ENCODE measurements around the gene PTF1A. TPM values are rescaled to one million over a fixed set of nuclear protein-coding genes. Genes with fewer than 3 reads are reported as not detected.
A peak's percentile ranks its signal among the peaks of the same experiment; 100 is the strongest.

PTF1A gene
- total and polyA plus RNA-seq, 2 experiments from 2014 or later, result not detected

GRCh38 chr10:23199768-23200511 lies 7.8 kb downstream of the PTF1A start:
- H3K4me3 ChIP-seq, result no peak overlapping the region
- H3K9ac ChIP-seq, result no peak overlapping the region
- no peaks in the 10 kb centered on the region for H3K4me1 ChIP-seq (ENCODE audit: insufficient read depth)
- H4K20me1 ChIP-seq (ENCODE audit: insufficient read depth), result no peaks in the 10 kb centered on the region
- 1% methylated on average over 30 of the region's 30 CpGs for WGBS, 2 experiments (ENCODE audit: low coverage in 1 of 2, low lambda C conversion rate in 2 of 2, missing lambda C conversion rate in 2 of 2)
- H3K27ac ChIP-seq, result no peak overlapping the region
- in situ Hi-C loops (cut with MboI), result no loop called here
- H2AFZ ChIP-seq, result no peak overlapping the region
- no peak for DNase-seq
- peaks cover 85% of the 10 kb centered on the region for H3K27me3 ChIP-seq (replicated peaks; ENCODE audit: insufficient read depth)
- H3K9me3 ChIP-seq (ENCODE audit: low read depth), result no peaks in the 10 kb centered on the region
- no peak for TF ChIP-seq EZH2phosphoT487 (IDR thresholded peaks at IDR 0.05; ENCODE audit: insufficient read depth, low read depth)
- peak; percentile 59 for TF ChIP-seq EZH2 (IDR thresholded peaks at IDR 0.05; ENCODE audit: insufficient read depth, poor library complexity, severe bottlenecking)
- no peaks in the 10 kb centered on the region for H3K36me3 ChIP-seq (ENCODE audit: low read depth)
- no peak overlapping the region for H3K4me2 ChIP-seq (ENCODE audit: unreplicated experiment)
- no peaks in the 10 kb centered on the region for H3K79me2 ChIP-seq (ENCODE audit: insufficient read depth)
- no peaks in the 10 kb centered on the region for H3K9me2 ChIP-seq (ENCODE audit: insufficient read depth)
- no peaks in the 10 kb centered on the region for H3F3A ChIP-seq (ENCODE audit: insufficient read depth)

- Histone ChIP-seq H4K20me1 (ENCODE audit: insufficient read depth) (no peaks in the 10 kb centered on the region), H3K4me3 (no peak overlapping the region), H3K4me2 (ENCODE audit: unreplicated experiment) (no peak overlapping the region), H2AFZ (no peak overlapping the region), H3K36me3 (ENCODE audit: low read depth) (no peaks in the 10 kb centered on the region), H3K9ac (no peak overlapping the region), H3K4me1 (ENCODE audit: insufficient read depth) (no peaks in the 10 kb centered on the region), H3K27me3 (replicated peaks; ENCODE audit: insufficient read depth) (peaks cover 79% of the 10 kb centered on the region), H3K27ac (no peak overlapping the region), H3K79me2 (ENCODE audit: insufficient read depth) (no peaks in the 10 kb centered on the region), H3K9me2 (ENCODE audit: insufficient read depth) (no peaks in the 10 kb centered on the region), H3F3A (ENCODE audit: insufficient read depth) (no peaks in the 10 kb centered on the region), H3K9me3 (ENCODE audit: low read depth) (no peaks in the 10 kb centered on the region)
- WGBS, 2 experiments (ENCODE audit: low coverage in 1 of 2, low lambda C conversion rate in 2 of 2, missing lambda C conversion rate in 2 of 2), result 11 to 16% methylated on average over 12 of the region's 12 CpGs
- TF ChIP-seq EZH2 (IDR thresholded peaks at IDR 0.05; ENCODE audit: insufficient read depth, poor library complexity, severe bottlenecking), result no peak
- TF ChIP-seq EZH2phosphoT487 (IDR thresholded peaks at IDR 0.05; ENCODE audit: insufficient read depth, low read depth), result no peak
- no peak for DNase-seq
- in situ Hi-C loops (cut with MboI), result no loop called here
Observed at GRCh38 chr10:23200586-23200985, 8.5 kb downstream of the PTF1A start.

- no peak overlapping the region for H2AFZ ChIP-seq
- in situ Hi-C loops (cut with MboI), result no loop called here
- H3K9ac ChIP-seq, result no peak overlapping the region
- peaks cover 77% of the 10 kb centered on the region for H3K27me3 ChIP-seq (replicated peaks; ENCODE audit: insufficient read depth)
- no peaks in the 10 kb centered on the region for H4K20me1 ChIP-seq (ENCODE audit: insufficient read depth)
- 1 to 4% methylated on average over 11 of the region's 11 CpGs for WGBS, 2 experiments (ENCODE audit: low coverage in 1 of 2, low lambda C conversion rate in 2 of 2, missing lambda C conversion rate in 2 of 2)
- no peak for TF ChIP-seq EZH2 (IDR thresholded peaks at IDR 0.05; ENCODE audit: insufficient read depth, poor library complexity, severe bottlenecking)
- TF ChIP-seq EZH2phosphoT487 (IDR thresholded peaks at IDR 0.05; ENCODE audit: insufficient read depth, low read depth), result no peak
- no peaks in the 10 kb centered on the region for H3K36me3 ChIP-seq (ENCODE audit: low read depth)
- H3K9me3 ChIP-seq (ENCODE audit: low read depth), result no peaks in the 10 kb centered on the region
- no peak overlapping the region for H3K4me3 ChIP-seq
- H3K4me1 ChIP-seq (ENCODE audit: insufficient read depth), result no peaks in the 10 kb centered on the region
- no peaks in the 10 kb centered on the region for H3F3A ChIP-seq (ENCODE audit: insufficient read depth)
- no peaks in the 10 kb centered on the region for H3K79me2 ChIP-seq (ENCODE audit: insufficient read depth)
- H3K27ac ChIP-seq, result no peak overlapping the region
- no peak overlapping the region for H3K4me2 ChIP-seq (ENCODE audit: unreplicated experiment)
- no peak for DNase-seq
- no peaks in the 10 kb centered on the region for H3K9me2 ChIP-seq (ENCODE audit: insufficient read depth)
Observed at GRCh38 chr10:23200997-23201652, 9.0 kb downstream of the PTF1A start.

GRCh38 chr10:23201837-23202236 lies 9.7 kb downstream of the PTF1A start:
- Histone ChIP-seq H3K36me3 (ENCODE audit: low read depth) (no peaks in the 10 kb centered on the region), H4K20me1 (ENCODE audit: insufficient read depth) (no peaks in the 10 kb centered on the region), H3K9ac (no peak overlapping the region), H3K4me3 (no peak overlapping the region), H2AFZ (no peak overlapping the region), H3K4me1 (ENCODE audit: insufficient read depth) (no peaks in the 10 kb centered on the region), H3K27ac (no peak overlapping the region), H3K9me2 (ENCODE audit: insufficient read depth) (no peaks in the 10 kb centered on the region), H3K79me2 (ENCODE audit: insufficient read depth) (no peaks in the 10 kb centered on the region), H3K9me3 (ENCODE audit: low read depth) (no peaks in the 10 kb centered on the region), H3K27me3 (replicated peaks; ENCODE audit: insufficient read depth) (peaks cover 74% of the 10 kb centered on the region), H3F3A (ENCODE audit: insufficient read depth) (no peaks in the 10 kb centered on the region), H3K4me2 (ENCODE audit: unreplicated experiment) (no peak overlapping the region)
- DNase-seq, result no peak
- WGBS, 2 experiments (ENCODE audit: low coverage in 1 of 2, low lambda C conversion rate in 2 of 2, missing lambda C conversion rate in 2 of 2), result 5 to 11% methylated on average over 4 of the region's 4 CpGs
- in situ Hi-C loops (cut with MboI), result no loop called here
- TF ChIP-seq EZH2 (IDR thresholded peaks at IDR 0.05; ENCODE audit: insufficient read depth, poor library complexity, severe bottlenecking) (no peak), EZH2phosphoT487 (IDR thresholded peaks at IDR 0.05; ENCODE audit: insufficient read depth, low read depth) (no peak)
